Nephron progenitor cell (in vitro differentiated cells): ENCODE results near the gene DCAF10.
"Not testable (repeated sequence)": the region's sequence is repeated elsewhere in the genome, so short reads cannot be mapped to it uniquely, and the experiment has no call there.

ENCODE experiments used
- DNase-seq: peaks from one replicate; pipeline ENCODE4 v3.0.0; 2021
- H3K27ac Mint-ChIP-seq: 2 replicates; pipeline ENCODE4 v1.8.0; 2021; ENCODE audit warnings: mild to moderate bottlenecking, moderate library complexity, mixed read lengths
- H3K27me3 Mint-ChIP-seq: 2 replicates; pipeline ENCODE4 v1.8.0; 2021; ENCODE audit warnings: mild to moderate bottlenecking, low read depth, mixed read lengths; ENCODE audit not compliant: poor library complexity
- H3K36me3 Mint-ChIP-seq: 2 replicates; pipeline ENCODE4 v1.8.0; 2021; ENCODE audit warnings: low read depth, mixed read lengths
- H3K4me1 Mint-ChIP-seq: 2 replicates; pipeline ENCODE4 v1.8.0; 2021; ENCODE audit warnings: mixed read lengths
- H3K4me3 Mint-ChIP-seq: 2 replicates; pipeline ENCODE4 v1.8.0; 2021; ENCODE audit warnings: mild to moderate bottlenecking, moderate library complexity, mixed read lengths
- H3K9me3 Mint-ChIP-seq: 2 replicates; pipeline ENCODE4 v1.8.0; 2021; ENCODE audit warnings: mild to moderate bottlenecking, moderate library complexity, mixed read lengths
- CTCF ChIP-seq: fragments of 200-600 bp; sonication (generic); IDR thresholded peaks from 2 replicates; pipeline ENCODE4 v1.5.0; 2021; ENCODE audit warnings: antibody characterized with exemption

DCAF10 gene

DNA sequence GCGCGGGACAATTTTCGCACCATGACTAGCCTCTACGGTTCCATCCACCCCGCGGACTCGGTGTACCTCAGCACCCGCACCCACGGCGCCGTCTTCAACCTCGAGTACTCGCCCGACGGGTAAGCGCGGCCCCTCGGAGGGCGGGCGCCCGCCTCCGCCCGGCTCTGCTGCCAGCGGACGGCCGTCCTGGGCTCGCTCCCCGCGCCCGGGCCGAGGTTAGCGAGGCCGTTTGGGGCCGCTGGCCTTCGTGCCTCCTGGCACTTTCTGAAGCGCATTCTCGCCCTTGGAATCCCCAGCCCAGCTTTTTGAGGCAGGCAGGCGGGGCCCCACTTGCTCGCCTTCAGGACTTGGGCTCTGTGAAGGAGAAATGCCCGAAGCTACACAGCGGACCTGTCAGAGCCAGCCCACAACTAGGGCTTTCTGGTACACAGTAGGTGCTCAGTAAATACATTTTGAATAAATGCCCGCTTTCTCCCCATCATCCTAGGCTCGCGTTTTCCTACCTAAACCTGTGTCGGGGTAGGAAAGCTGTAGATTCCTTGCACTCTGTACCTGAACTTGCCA, 772 bp downstream of the DCAF10 start:
- peaks cover 14% of the 10 kb centered on the region for H3K27me3 Mint-ChIP-seq
- H3K4me3 Mint-ChIP-seq, result peak overlapping the region; percentile 95
- peaks cover 32% of the 10 kb centered on the region for H3K4me1 Mint-ChIP-seq
- TF ChIP-seq CTCF, result no peak
- peak overlapping the region; percentile 85 for H3K27ac Mint-ChIP-seq
- no peaks in the 10 kb centered on the region for H3K9me3 Mint-ChIP-seq
- peak; percentile 60 for DNase-seq
- peaks cover 12% of the 10 kb centered on the region for H3K36me3 Mint-ChIP-seq

DNA sequence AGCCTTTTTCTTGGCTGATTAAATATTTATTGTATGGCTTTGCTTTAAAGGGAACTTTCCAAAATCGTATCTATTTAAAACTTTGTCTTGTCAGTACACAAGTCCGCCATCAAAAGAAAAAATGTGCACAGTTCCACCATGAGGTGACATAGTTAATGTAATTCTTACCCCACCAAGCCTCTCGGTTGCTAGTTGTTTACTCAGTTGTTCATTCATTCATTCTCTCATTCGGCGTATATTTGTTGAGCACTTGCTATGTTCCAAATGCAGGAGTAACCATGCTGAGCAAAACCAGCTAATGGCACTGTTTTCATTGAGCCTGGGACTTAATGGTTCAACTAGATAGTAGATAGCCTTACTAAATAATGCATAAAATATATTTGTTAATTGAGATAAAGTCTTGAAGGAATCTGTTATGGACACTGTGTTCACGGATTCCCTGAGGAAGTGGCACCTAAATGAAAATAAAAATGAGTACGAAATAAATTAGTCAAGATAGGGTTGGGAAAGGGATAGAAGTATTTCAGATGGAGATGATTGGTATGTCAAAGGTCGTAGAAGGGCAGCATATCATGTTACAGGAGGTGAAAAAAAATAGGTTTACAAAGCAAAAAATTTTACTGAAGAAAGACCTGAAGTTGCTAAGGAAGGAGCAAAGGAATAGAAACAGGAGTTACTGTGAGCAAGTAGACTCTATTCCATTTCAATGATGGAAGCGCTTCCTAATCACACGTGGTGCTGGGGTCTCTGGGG, 1.5 kb downstream of the DCAF10 start:
- Mint-ChIP-seq H3K9me3 (no peaks in the 10 kb centered on the region), H3K4me3 (peak overlapping the region; percentile 95), H3K27ac (peak overlapping the region; percentile 3), H3K27me3 (peaks cover 7% of the 10 kb centered on the region), H3K4me1 (peaks cover 34% of the 10 kb centered on the region), H3K36me3 (peaks cover 12% of the 10 kb centered on the region)
- no peak for DNase-seq
- TF ChIP-seq CTCF, result no peak

GRCh38 chr9:37806271-37806670, 5.7 kb downstream of the DCAF10 start:
- H3K27ac Mint-ChIP-seq, result peak overlapping the region; percentile 68
- H3K4me3 Mint-ChIP-seq, result no peak overlapping the region

DNA sequence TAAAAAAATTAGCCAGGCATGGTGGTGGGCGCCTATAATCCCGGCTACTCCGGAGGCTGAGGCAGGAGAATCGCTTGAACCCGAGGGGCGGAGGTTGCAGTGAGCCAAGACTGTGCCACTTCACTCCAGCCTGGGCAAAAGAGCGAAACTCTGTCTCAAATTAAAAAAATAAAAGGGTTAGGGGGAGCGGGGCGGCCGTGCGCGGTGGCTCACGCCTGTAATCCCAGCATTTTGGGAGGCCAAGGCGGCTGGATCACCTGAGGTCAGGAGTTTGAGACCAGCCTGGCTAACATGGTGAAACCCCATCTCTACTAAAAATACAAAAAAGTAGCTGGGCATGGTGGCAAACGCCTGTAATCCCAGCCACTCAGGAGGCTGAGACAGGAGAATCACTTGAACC, 9.1 kb downstream of the DCAF10 start:
- not testable (repeated sequence) for H3K9me3 Mint-ChIP-seq, H3K27ac Mint-ChIP-seq, DNase-seq, H3K4me3 Mint-ChIP-seq, H3K27me3 Mint-ChIP-seq, H3K4me1 Mint-ChIP-seq
- peaks cover 42% of the 10 kb centered on the region for H3K36me3 Mint-ChIP-seq

More at GRCh38 chr9:37806271-37806670, 5.7 kb downstream of the DCAF10 start:
- Mint-ChIP-seq H3K36me3 (peaks cover 32% of the 10 kb centered on the region), H3K27me3 (peaks cover 3% of the 10 kb centered on the region), H3K9me3 (no peaks in the 10 kb centered on the region), H3K4me1 (peaks cover 26% of the 10 kb centered on the region)
- DNase-seq, result no peak
- TF ChIP-seq CTCF, result no peak

DNA sequence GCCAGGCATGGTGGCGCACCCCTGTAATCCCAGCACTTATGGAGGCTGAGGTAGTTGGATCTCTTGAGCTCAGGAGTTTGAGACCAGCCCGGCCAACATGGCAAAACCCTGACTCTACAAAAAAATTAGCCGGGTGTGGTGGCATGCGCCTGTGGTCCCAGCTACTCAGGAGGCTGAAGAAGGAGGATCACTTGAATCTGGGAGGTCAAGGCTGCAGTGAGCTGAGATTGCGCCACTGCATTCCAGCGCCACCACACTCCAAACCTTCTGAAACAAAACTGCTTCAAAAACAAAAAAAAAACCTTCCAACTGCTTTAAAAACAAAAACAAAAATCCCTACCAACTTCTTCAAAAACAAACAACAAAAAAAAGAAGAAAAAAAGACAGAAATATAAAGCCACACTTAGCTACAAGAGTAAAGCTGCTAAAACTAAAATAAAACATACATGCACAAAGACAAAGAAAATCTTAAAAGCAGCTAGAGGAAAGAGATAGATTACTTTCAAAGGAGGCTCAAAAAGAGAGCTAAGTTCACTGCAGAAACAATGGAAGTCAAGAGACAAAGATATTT, 11.4 kb downstream of the DCAF10 start:
- DNase-seq, result no peak
- Mint-ChIP-seq H3K27me3 (no peaks in the 10 kb centered on the region), H3K36me3 (peaks cover 47% of the 10 kb centered on the region), H3K4me1 (no peaks in the 10 kb centered on the region), H3K4me3 (no peak overlapping the region), H3K27ac (no peak overlapping the region), H3K9me3 (no peaks in the 10 kb centered on the region)
- TF ChIP-seq CTCF, result no peak

GRCh38 chr9:37812773-37813379, 12.3 kb downstream of the DCAF10 start:
- TF ChIP-seq CTCF, result no peak
- Mint-ChIP-seq H3K27ac (no peak overlapping the region), H3K9me3 (no peaks in the 10 kb centered on the region), H3K4me3 (no peak overlapping the region), H3K4me1 (no peaks in the 10 kb centered on the region), H3K27me3 (no peaks in the 10 kb centered on the region), H3K36me3 (peaks cover 44% of the 10 kb centered on the region)
- no peak for DNase-seq
